ENCODE measurements around the gene RALY.

The RALY gene

GRCh38 chr20:33993576-33994221, at the start of gene RALY:
TSS of gene RALY (plus strand) at chr20:33993911. CDS start at chr20:34072075, 78,164 bp downstream.
- peak; percentile 91 to 92 for DNase-seq

- DNase-seq = no peak
These were observed 48.8 kb upstream of the RALY start for GRCh38 chr20:33944914-33945313.

GRCh38 chr20:33945391-33946081, 48.2 kb upstream of the RALY start:
- no peak for DNase-seq

- peak; percentile 54 to 62 for DNase-seq
These were observed 45.9 kb upstream of the RALY start for GRCh38 chr20:33947709-33948295.

- DNase-seq = no peak
These were observed 45.2 kb upstream of the RALY start for GRCh38 chr20:33948480-33948879.

DNA sequence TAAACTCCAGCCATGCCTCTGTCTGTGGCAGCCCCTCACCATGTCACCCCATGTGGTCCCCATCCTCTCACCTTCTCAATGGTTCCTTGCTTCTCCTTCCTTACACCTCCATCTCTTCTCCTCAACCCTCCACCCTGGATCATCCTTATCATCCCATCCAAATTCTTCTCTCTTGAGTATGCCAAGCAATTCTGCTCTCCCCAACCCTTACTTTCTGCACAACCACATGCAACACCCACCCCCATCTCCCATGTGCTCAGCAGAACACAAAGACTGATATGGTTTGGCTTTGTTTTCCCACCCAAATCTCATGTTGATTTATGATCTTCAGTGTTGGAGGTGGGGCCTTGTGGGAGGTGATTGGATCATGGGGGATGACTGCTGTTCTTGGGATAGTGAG, 42.5 kb upstream of the RALY start:
- no peak for DNase-seq

DNA sequence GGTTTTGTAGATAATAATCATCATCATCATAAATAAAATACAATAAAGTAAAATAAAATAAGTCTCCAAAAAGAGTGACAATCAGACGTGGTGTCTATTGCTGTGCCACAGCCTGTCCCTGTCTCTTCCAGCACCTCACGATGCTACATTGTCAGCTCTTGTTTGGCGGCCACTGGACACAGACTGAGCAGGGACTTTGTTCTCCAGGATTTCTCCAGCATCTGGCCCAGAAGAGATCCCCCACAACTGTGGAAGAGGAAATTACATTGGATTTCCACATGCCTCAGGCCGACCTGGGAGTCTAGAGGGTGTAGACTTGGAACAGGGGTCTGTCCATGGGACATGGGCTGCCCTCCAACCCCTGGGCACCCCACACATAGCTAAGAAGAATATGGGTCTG, 39.2 kb upstream of the RALY start:
- DNase-seq = no peak

GRCh38 chr20:33963751-33964150, 30.0 kb upstream of the RALY start:
- no peak for DNase-seq

- no peak for DNase-seq
These were observed 29.3 kb upstream of the RALY start for GRCh38 chr20:33964441-33964840.

GRCh38 chr20:33967126-33967525, 26.6 kb upstream of the RALY start:
- DNase-seq = no peak

GRCh38 chr20:33969563-33969962, 24.1 kb upstream of the RALY start:
- no peak for DNase-seq

DNA sequence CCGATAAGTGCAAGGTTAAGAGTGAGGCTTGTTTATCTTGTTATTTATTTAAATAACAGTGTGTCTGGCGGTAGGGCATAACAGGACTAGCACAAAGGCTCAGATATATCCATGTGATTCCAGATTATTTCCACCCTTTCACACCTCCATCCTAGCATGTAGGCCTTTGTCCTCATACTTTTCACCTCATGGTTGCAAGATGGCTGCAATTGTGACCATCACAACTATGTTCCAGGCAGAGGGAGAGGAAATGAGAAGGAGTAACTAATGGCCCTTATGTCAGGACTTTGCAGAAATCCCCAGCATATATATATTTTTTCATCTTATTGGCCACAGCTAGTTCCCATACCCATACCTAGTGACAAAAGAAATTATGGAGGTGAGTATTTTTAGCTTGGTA, 23.5 kb upstream of the RALY start:
- DNase-seq = no peak

- no peak for DNase-seq
These were observed 22.4 kb upstream of the RALY start for GRCh38 chr20:33971147-33971975.

- DNase-seq = no peak
These were observed 16.8 kb upstream of the RALY start for GRCh38 chr20:33976959-33977358.

DNA sequence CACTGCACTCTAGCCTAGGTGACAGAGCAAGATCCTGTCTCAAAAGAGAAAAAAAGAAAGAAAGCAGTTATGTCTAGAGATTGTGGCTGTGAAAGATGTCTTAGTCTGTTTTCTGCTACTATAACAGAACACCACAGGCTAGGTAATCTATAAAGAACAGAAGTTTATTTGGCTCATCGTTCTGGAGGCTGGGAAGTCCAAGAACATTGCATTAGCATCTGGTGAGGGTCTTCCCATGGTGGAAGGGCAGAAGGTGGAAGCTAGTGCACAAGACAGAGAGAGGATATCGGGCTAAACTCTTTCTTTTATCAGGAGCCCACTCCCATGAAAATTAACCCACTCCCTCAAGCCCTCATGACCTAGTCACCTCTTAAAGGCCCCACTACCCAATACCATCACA, 16.2 kb upstream of the RALY start:
- DNase-seq = no peak

DNA sequence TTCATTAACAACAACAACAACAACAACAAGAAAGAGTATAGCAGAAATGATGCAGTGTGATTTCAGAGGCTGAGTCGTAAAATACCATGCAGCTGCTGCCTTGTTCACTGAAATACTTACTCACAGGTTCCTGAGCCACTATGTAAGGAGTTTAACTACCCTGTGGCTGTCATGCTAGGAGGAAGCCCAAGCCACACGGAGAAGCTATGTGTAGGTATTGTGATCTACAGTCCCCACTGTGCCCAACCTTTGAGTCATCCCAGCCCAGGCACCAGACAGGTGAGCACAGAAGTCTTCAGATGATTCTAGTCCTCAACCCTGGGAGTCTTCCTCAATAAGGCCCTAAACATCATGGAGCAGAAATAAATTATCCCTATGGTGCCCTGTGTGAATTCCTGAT, 14.6 kb upstream of the RALY start:
- DNase-seq = no peak

DNA sequence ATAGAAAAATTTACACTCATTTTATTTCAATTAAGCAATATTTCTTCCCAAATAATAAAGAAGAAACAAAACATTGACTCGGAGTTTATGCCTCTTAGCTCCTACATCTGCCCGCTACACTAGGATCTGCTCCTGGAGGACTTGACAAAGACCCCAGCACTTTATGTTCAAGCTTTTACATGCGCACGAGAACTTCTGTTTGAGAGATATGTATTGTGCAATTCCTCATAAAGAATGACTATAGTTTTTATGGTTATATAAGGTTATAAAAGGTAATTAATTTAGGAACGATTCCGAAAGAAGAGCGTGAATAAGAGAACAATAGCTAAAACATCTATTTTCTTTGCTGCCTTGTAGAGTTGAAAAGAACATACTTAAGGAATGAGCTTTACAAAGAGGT, 12.4 kb upstream of the RALY start:
- no peak for DNase-seq

DNA sequence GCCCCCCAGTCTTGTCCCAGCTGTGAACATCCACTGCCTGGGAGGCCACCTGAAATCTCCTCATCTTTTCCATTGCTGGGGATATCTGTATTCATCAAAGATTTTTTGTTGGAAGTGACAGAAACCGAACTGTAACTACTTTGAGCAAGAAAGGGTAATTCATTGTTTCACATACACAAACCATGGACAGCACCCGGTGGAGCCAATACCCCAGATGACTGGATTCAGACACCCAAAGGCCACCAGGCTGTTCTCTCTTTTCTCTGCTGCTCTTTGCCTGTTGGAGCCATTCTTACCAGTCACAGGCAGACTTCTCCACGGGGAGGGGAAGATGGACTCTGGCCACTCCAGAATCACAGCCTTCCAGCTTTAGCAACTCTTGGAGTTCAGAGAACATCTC, 11.7 kb upstream of the RALY start:
- DNase-seq = no peak

DNA sequence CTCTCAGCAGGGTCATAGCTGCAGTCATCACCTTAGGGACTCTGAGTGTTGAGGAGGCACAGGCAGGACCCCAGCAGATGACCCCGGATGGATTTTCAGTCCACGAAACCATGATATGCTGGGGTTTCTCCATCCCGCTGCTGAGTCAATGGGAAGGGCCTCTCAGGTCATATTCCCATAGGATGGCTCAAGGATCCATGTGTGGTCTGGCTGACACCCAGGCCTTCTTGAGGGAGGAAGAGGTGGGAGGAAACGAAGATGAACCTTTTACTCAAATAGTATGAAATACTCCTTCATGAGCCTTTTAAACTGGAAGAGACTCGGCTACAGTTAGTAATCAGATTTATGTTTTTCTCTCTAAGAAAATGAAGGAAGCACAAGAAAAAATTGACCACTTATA, 10.3 kb upstream of the RALY start:
- DNase-seq = no peak

GRCh38 chr20:33984182-33984719, 9.5 kb upstream of the RALY start:
- no peak for DNase-seq

- DNase-seq = no peak
These were observed 8.4 kb upstream of the RALY start for GRCh38 chr20:33985280-33985679.

- DNase-seq = no peak
These were observed 7.9 kb upstream of the RALY start for GRCh38 chr20:33985830-33986229.

DNA sequence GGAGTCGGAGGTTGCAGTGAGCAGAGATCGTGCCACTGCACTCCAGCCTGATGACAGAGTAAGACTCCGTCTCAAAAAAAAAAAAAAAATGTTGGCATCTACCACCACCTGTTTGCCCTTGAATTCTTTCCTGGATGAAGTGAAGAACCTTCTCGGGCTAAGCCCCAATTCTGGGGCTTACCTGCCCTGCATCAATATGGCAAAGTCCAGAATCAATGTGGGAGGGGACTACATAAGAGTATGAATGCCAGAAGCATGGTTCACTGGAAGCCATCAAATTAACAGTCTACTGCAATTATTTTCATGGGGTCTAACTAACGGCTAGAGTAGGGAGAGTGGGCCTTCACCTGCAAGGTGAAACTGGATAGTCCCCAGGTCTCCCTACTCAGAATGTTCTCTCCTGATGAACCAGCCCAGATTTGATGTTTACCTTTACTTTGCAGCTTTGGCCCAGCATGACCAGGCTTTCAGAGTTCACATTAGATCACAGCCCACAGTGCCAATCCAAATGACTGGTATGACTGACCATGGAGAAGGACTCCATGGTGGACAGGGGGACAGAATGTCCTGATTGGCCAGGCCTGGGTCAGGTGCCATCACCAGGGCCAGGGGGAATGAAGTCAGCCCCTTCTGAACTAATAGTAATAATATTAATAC, 7.0 kb upstream of the RALY start:
- DNase-seq = no peak

Measured in stimulated activated CD4-positive, alpha-beta T cell treated with anti-CD3 and anti-CD28 coated beads, Interleukin-2, amount 100 ng/mL, for 48 hours (primary cell).